GM12878 (cell line): ENCODE data around the gene ATN1.

ENCODE experiments used
- CTCF ChIP-seq, 3 experiments: IDR thresholded peaks in 2 of 3; conservative IDR thresholded peaks in 1 of 3; 2 replicates each; pipeline ENCODE4 v1.5.1; 2011; ENCODE audit warnings: low read depth in 3 of 3, low read length in 3 of 3, mild to moderate bottlenecking in 3 of 3, control low read depth in 2 of 3, moderate library complexity in 2 of 3, inconsistent platforms in 1 of 3, mixed read lengths in 1 of 3; ENCODE audit not compliant: control insufficient read depth in 2 of 3, insufficient read depth in 1 of 3; ENCODE audit errors: extremely low read depth in 1 of 3
- CUX1 ChIP-seq: IDR thresholded peaks from 2 replicates; pipeline ENCODE4 v1.6.1; 2012; ENCODE audit warnings: improper control_type of control experiment, low read depth, low read length; ENCODE audit not compliant: insufficient replicate concordance
- EZH2 ChIP-seq: IDR thresholded peaks from 2 replicates; pipeline ENCODE4 v1.6.1; 2012; ENCODE audit warnings: low read depth, mild to moderate bottlenecking, control low read depth, inconsistent platforms, low read length, borderline replicate concordance; ENCODE audit not compliant: control insufficient read depth
- SP1 ChIP-seq: IDR thresholded peaks from one replicate; pipeline ENCODE4 v1.6.1; 2011; ENCODE audit warnings: low read depth, low read length
- SRF ChIP-seq, 2 experiments: IDR thresholded peaks; 2 replicates each; pipeline ENCODE4 v1.6.1; 2011; ENCODE audit warnings: low read depth in 2 of 2, low read length in 2 of 2, mild to moderate bottlenecking in 1 of 2, moderate library complexity in 1 of 2
- TCF12 ChIP-seq: IDR thresholded peaks from 2 replicates; pipeline ENCODE4 v1.6.1; 2011; ENCODE audit warnings: low read depth, mild to moderate bottlenecking, low read length
- ZNF622 ChIP-seq: fragments of 450-650 bp; IDR thresholded peaks from 2 replicates; pipeline ENCODE4 v1.6.1; 2017; ENCODE audit warnings: mild to moderate bottlenecking, inconsistent platforms
- TF ChIP-seq, protein P1 (sequence below): IDR thresholded peaks from 2 replicates; pipeline ENCODE4 v1.6.1; 2012; ENCODE audit warnings: low read depth, low read length, improper control_type of control experiment

DNA sequence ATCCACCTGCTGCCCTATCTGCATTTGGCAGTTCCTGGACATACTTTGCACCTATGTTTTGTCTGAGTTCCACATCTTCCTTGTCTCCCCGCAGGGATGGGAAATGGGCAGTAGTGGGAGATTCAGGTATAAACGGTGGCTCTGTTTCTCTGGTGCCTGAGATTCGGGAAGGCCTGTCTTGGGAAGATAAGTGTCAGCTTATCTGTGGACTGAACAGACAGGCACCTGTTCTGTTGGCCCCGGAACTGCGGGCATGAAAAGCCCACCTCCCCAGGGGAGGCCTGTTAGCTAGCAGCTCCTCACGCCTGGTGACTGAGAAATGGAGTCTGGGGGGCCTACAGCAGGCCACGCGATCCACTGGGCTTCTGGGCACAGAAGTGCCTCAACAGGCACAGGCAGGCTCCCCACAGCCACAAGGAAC lies 36.9 kb downstream of the ATN1 start:
- TF ChIP-seq EZH2 (no peak), CTCF (IDR thresholded peaks at IDR 0.05 in 2 of 3, conservative IDR thresholded peaks at IDR 0.05 in 1 of 3; ENCODE audit: control insufficient read depth in 2 of 3, extremely low read depth in 1 of 3, insufficient read depth in 1 of 3, low read depth in 3 of 3, low read length in 3 of 3) (no peak), ZNF622 (no peak), CUX1 (no peak), SP1 (no peak), TCF12 (no peak), SRF (IDR thresholded peaks at IDR 0.05; ENCODE audit: low read depth in 2 of 2, low read length in 2 of 2) (no peak)
- TF ChIP-seq, protein P1, sequence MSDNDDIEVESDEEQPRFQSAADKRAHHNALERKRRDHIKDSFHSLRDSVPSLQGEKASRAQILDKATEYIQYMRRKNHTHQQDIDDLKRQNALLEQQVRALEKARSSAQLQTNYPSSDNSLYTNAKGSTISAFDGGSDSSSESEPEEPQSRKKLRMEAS: no peak
